OCI-LY7 (cell line): ENCODE data around the gene TFAP2A. TPM values are rescaled to one million over a fixed set of nuclear protein-coding genes. Genes with fewer than 3 reads are reported as not detected.

ENCODE experiments used
- BruUV-seq: library from RNA; stranded (reverse); fragments of 400-500 nt; replicated peaks from 2 replicates; lab custom pipeline; 2021; lab: Mats Ljungman, UMichigan
- CTCF ChIA-PET: fragments of 300-600 bp; sonication (Branson Sonifier 250); formaldehyde crosslinking; loops from one replicate; lab custom pipeline; 2022; ENCODE audit warnings: antibody characterized with exemption; ENCODE audit not compliant: unreplicated experiment; lab: Charles Lee
- POLR2A ChIA-PET: fragments of 300-600 bp; sonication (Branson Sonifier 250); formaldehyde crosslinking; loops from one replicate; lab custom pipeline; 2022; ENCODE audit warnings: antibody characterized with exemption; lab: Charles Lee
- DNase-seq: peaks from one replicate; pipeline ENCODE4 v3.0.0-alpha.2; 2015; ENCODE audit warnings: low spot score
- H2AFZ ChIP-seq: fragments of 200-600 bp; sonication (generic), shearing (Covaris generic); 2 replicates; pipeline ENCODE4 v1.6.1; 2014; ENCODE audit warnings: mild to moderate bottlenecking, antibody characterized with exemption, low read length, moderate library complexity
- H3K27ac ChIP-seq: fragments of 200-600 bp; sonication (generic); 2 replicates; pipeline ENCODE4 v1.5.1; 2014; ENCODE audit warnings: mixed run types, low read depth, mild to moderate bottlenecking, moderate library complexity, low read length, inconsistent platforms; ENCODE audit not compliant: poor library complexity, severe bottlenecking
- H3K36me3 ChIP-seq: fragments of 200-600 bp; sonication (generic); 2 replicates; pipeline ENCODE4 v1.6.1; 2014; ENCODE audit warnings: mild to moderate bottlenecking, antibody characterized with exemption, low read length, moderate library complexity, mixed read lengths; ENCODE audit not compliant: insufficient read depth
- H3K4me1 ChIP-seq: fragments of 200-600 bp; sonication (generic); 2 replicates; pipeline ENCODE4 v1.5.1; 2014; ENCODE audit warnings: mild to moderate bottlenecking, low read length; ENCODE audit not compliant: insufficient read depth, poor library complexity, severe bottlenecking
- H3K4me2 ChIP-seq: fragments of 200-600 bp; sonication (generic); 2 replicates; pipeline ENCODE4 v1.6.1; 2014; ENCODE audit warnings: mild to moderate bottlenecking, low read length
- H3K4me3 ChIP-seq: fragments of 200-600 bp; sonication (generic); 2 replicates; pipeline ENCODE4 v1.5.1; 2014; ENCODE audit warnings: mild to moderate bottlenecking, low read depth, low read length; ENCODE audit not compliant: poor library complexity, severe bottlenecking
- H3K79me2 ChIP-seq: fragments of 200-600 bp; sonication (generic); 2 replicates; pipeline ENCODE4 v1.6.1; 2016; ENCODE audit warnings: low read depth, mild to moderate bottlenecking, low read length, moderate library complexity, mixed read lengths; ENCODE audit not compliant: insufficient read depth
- H3K9me2 ChIP-seq: fragments of 200-600 bp; sonication (generic); 2 replicates; pipeline ENCODE4 v1.6.1; 2016; ENCODE audit warnings: mild to moderate bottlenecking, low read length, mixed read lengths; ENCODE audit not compliant: insufficient read depth
- H3K9me3 ChIP-seq: fragments of 200-600 bp; sonication (generic); 2 replicates; pipeline ENCODE4 v1.6.1; 2014; ENCODE audit warnings: mild to moderate bottlenecking, mixed run types, low read length, mixed read lengths
- H4K20me1 ChIP-seq: fragments of 200-600 bp; sonication (generic); 2 replicates; pipeline ENCODE4 v1.6.1; 2014; ENCODE audit warnings: mild to moderate bottlenecking, antibody characterized with exemption, low read length, moderate library complexity, mixed read lengths; ENCODE audit not compliant: insufficient read depth
- CTCF ChIP-seq: fragments of 200-600 bp; sonication (generic); conservative IDR thresholded peaks from 2 replicates; pipeline ENCODE4 v1.5.1; 2014; ENCODE audit warnings: mild to moderate bottlenecking, antibody characterized with exemption, low read length, moderate library complexity, mixed read lengths
- EZH2phosphoT487 ChIP-seq: fragments of 200-600 bp; sonication (generic); IDR thresholded peaks from 2 replicates; pipeline ENCODE4 v1.6.1; 2018; ENCODE audit warnings: low read depth, borderline replicate concordance, mild to moderate bottlenecking, mixed run types, antibody characterized with exemption, low read length, moderate library complexity, mixed read lengths
- intact Hi-C: fragments of 100-400 bp; cut with micrococcal nuclease; formaldehyde crosslinking; loops from one replicate; pipeline ENCODE4 v1.10.0; 2022; ENCODE audit not compliant: unreplicated experiment
- total RNA-seq, 2 experiments: library from RNA; depleted of rRNA in 1 of 2; stranded (reverse); fragments of >200 nt in 1 of 2; shearing (Covaris generic) in 1 of 2; gene quantifications; 2 replicates each; pipeline ENCODE4 v1.2.3, GENCODE V29; 2014 to 2022

The TFAP2A gene
- total RNA-seq, 2 experiments from 2014 or later = 2.0 to 3.3 TPM

GRCh38 chr6:10390495-10391298, 24.2 kb downstream of the TFAP2A start:
- no peaks in the 10 kb centered on the region for H3K36me3 ChIP-seq
- H3K79me2 ChIP-seq = no peaks in the 10 kb centered on the region
- H3K4me2 ChIP-seq = no peak overlapping the region
- H4K20me1 ChIP-seq = no peaks in the 10 kb centered on the region
- CTCF ChIA-PET = no interaction called here
- H3K4me3 ChIP-seq = no peak overlapping the region
- H3K27ac ChIP-seq = no peak overlapping the region
- no TSS peak for BruUV-seq
- DNase-seq = no peak
- no peaks in the 10 kb centered on the region for H3K4me1 ChIP-seq
- no peaks in the 10 kb centered on the region for H3K9me2 ChIP-seq
- POLR2A ChIA-PET = no interaction called here
- H3K9me3 ChIP-seq = no peaks in the 10 kb centered on the region
- no peak overlapping the region for H2AFZ ChIP-seq
- TF ChIP-seq CTCF = no peak
- TF ChIP-seq EZH2phosphoT487 = no peak
- intact Hi-C loops = no loop called here

- Histone ChIP-seq H3K79me2 (no peaks in the 10 kb centered on the region), H3K4me1 (no peaks in the 10 kb centered on the region), H3K4me2 (no peak overlapping the region), H4K20me1 (no peaks in the 10 kb centered on the region), H3K36me3 (no peaks in the 10 kb centered on the region), H3K27ac (no peak overlapping the region), H3K4me3 (no peak overlapping the region), H3K9me2 (no peaks in the 10 kb centered on the region), H3K9me3 (no peaks in the 10 kb centered on the region), H2AFZ (no peak overlapping the region)
- ChIA-PET POLR2A (no interaction called here), CTCF (no interaction called here)
- TF ChIP-seq EZH2phosphoT487 (no peak), CTCF (no peak)
- no TSS peak for BruUV-seq
- intact Hi-C loops = no loop called here
- DNase-seq = no peak
Measured at GRCh38 chr6:10389739-10390494, 25.0 kb downstream of the TFAP2A start.
